ENCODE results near the gene MAP2K5.
A peak's percentile ranks its signal among the peaks of the same experiment; 100 is the strongest.

MAP2K5 gene

GRCh38 chr15:67731112-67731721, 188.7 kb downstream of the MAP2K5 start:
- DNase-seq = no peak

- no peak for DNase-seq
These were observed 189.7 kb downstream of the MAP2K5 start for GRCh38 chr15:67732164-67732563.

- no peak for DNase-seq
These were observed 190.3 kb downstream of the MAP2K5 start for GRCh38 chr15:67732671-67733374.

GRCh38 chr15:67735896-67736295, 193.4 kb downstream of the MAP2K5 start:
- no peak for DNase-seq

- no peak for DNase-seq
These were observed 194.3 kb downstream of the MAP2K5 start for GRCh38 chr15:67736810-67737209.

- DNase-seq = no peak
These were observed 195.6 kb downstream of the MAP2K5 start for GRCh38 chr15:67738056-67738455.

GRCh38 chr15:67740405-67740804, 197.9 kb downstream of the MAP2K5 start:
- no peak for DNase-seq

- DNase-seq = peak in 1 of 2 donors; percentile 5
These were observed 198.8 kb downstream of the MAP2K5 start for GRCh38 chr15:67741308-67741707.

GRCh38 chr15:67743558-67743957, 201.1 kb downstream of the MAP2K5 start:
- DNase-seq = no peak

- DNase-seq = peak; percentile 34 to 57
These were observed 202.0 kb downstream of the MAP2K5 start for GRCh38 chr15:67744331-67745072.

GRCh38 chr15:67745073-67746006, 202.8 kb downstream of the MAP2K5 start:
- peak in 1 of 2 donors; percentile 52 for DNase-seq

GRCh38 chr15:67746022-67746421, 203.5 kb downstream of the MAP2K5 start:
- peak; percentile 67 to 92 for DNase-seq

- no peak for DNase-seq
These were observed 203.9 kb downstream of the MAP2K5 start for GRCh38 chr15:67746450-67746849.

GRCh38 chr15:67747921-67748320, 205.4 kb downstream of the MAP2K5 start:
- no peak for DNase-seq

- no peak for DNase-seq
These were observed 207.9 kb downstream of the MAP2K5 start for GRCh38 chr15:67750371-67750770.

- peak in 1 of 2 donors; percentile 28 for DNase-seq
These were observed 211.4 kb downstream of the MAP2K5 start for GRCh38 chr15:67753891-67754290.

GRCh38 chr15:67755264-67755663, 212.8 kb downstream of the MAP2K5 start:
- DNase-seq = no peak

- no peak for DNase-seq
These were observed 213.4 kb downstream of the MAP2K5 start for GRCh38 chr15:67755936-67756335.

- no peak for DNase-seq
These were observed 216.3 kb downstream of the MAP2K5 start for GRCh38 chr15:67758619-67759300.

GRCh38 chr15:67760901-67761300, 218.4 kb downstream of the MAP2K5 start:
- no peak for DNase-seq

GRCh38 chr15:67761343-67761742, 218.8 kb downstream of the MAP2K5 start:
- no peak for DNase-seq

Data from inflammatory macrophage (primary cell).